Stimulated activated CD4-positive, alpha-beta T cell treated with anti-CD3 and anti-CD28 coated beads, Interleukin-12 subunit alpha, Interleukin-12 subunit beta, amount 100 ng/mL, for 48 hours (primary cell): ENCODE results near the gene EML2.
A peak's percentile ranks its signal among the peaks of the same experiment; 100 is the strongest.

ENCODE experiments used
- DNase-seq, 3 donors: peaks; one replicate each; pipeline ENCODE4 v3.0.0-alpha.2; 2020; ENCODE audit warnings: low read depth in 2 of 3, low spot score in 1 of 3

Gene EML2

GRCh38 chr19:45590300-45591003 is 48.7 kb downstream of the EML2 start:
- no peak for DNase-seq

DNA sequence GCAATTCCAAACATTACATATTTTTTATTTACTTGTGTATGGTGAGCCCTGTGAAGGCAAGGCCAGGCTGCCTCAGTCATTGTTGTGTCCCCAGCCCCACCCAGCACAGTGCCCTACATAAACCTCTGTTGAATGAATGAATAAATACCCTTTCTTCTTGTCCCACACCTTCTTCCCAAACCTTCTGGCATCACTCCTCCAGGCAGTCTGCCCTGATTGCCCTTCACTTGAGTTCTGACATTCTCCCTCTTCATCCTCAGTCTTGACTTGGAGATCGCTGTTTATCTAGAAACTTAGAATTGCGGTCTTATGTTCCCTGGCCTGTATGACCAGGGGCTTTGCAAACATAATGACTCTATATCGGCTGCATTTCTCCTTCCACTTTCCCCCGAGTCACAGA is 49.4 kb downstream of the EML2 start:
- DNase-seq: no peak

DNA sequence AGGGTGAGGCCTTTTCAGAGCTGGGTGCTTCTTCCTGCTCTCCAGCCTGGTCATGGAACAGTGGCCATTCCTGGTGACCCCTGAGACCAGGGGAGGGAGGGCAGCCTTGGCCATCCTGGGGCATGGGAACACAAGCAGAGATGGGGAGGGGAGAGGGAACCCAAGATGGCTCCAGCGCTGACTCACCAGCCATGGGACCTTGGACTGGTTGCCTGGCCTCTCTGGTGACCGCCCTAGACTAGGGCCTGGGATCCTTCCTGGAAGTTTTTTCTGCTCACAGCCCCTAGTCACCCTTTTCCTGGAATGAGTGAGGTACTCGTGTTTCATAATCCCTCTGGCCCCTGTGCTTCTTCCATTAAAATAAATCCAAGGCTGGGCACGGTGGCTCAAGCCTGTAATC is 51.3 kb downstream of the EML2 start:
- no peak for DNase-seq

- DNase-seq: no peak
Observed at GRCh38 chr19:45585158-45585577, 54.0 kb downstream of the EML2 start.

DNA sequence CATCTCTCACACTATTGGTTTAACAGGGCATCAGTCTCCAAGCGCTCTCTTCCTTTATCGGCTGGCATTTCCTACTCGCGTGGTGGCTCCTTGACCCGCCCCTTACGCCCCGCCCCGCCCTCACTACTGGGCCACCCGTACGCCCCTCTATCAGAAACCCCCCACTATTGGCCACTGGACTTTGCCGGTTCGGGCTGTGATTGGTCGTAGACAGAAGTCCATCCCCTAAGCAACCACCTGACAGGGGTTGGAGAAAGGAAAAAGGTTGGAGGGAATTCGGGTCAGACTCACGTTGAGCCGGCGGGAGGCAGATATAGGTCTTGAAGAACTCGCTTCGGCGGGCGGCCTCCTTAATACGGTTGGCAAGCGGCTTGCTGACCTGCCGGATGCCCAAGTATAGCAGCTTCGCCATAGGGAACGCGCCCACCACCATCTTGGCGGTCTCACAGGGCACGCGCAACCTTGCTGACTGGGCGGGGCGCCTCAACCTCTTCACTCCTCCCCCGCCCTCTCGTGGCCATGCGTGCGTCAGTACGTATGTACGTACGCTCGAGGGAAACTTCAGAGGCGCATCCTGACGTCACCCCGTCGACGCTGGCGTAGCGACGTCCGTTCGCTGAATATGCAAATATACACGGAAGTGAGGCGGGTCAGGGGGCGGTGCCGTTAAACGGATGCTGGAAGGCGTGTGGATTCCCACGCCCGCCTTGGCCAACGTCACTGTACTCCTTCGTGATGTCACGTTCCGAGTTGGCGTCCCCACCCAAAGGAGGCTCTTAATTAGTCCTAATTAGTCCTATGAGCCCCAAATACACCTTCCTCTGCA is 54.7 kb downstream of the EML2 start, which contains the start of gene OPA3:
TSS of gene OPA3 (minus strand) at position 471 of the 826 bp plus-strand sequence. CDS start at position 433, 38 bp downstream.
- peak; percentile 98 to 99 (median 99) for DNase-seq

DNA sequence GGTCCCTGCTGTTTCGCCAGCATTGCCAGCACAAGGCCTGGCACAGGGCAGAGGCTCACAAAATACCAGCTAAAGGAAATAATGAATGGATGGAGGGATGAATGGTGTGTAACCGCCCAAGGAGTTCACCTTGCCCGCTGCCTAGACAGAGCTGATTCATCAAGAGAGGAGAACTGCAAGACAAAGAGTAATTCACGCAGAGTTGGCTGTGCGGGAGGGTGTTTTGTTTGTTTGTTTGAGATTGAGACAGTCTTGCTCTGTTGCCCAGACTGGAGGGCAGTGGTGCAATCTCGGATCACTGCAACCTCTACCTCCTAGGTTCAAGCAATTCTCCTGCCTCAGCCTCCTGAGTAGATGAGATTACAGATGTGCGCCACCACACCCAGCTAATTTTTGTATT is 57.6 kb downstream of the EML2 start:
- DNase-seq: no peak

- DNase-seq: no peak
Observed at GRCh38 chr19:45578861-45579260, 60.3 kb downstream of the EML2 start.

DNA sequence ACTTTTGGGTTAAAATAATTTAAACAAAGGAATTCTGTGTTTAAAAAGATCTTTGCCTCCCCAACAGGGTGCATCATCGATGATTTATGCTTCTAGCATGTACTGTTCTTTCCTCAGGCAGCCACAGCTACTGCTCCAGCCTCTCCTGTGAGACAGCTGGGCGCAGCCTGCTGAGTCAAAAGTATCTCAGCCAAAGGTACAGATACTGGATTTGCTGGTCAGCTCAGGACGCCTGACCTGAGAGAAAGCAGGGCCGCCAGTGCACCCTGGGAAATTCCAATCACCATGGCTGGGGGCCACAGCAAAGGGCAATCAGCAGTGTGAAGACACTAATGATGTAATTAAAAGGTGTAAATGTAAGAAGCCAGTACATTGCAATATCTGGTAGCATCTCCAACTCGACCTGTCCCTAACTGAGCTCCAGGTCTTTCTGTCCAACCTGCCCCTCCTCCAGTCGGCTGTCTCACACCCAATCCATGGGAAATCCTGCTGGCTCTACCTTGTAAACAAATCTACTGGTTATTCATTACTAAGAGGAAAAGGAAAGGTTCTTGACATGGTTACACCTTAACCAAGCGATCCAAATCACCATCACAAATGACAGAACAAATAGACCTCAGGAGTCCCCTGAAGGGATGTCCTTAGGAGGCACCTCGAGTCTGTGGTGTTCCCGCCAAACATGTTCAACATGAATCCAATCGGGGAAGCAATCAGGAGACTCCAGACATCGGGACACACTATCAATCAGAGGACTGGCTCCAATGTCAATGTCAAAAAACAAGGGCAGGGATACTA is 61.9 kb downstream of the EML2 start:
- DNase-seq: no peak

DNA sequence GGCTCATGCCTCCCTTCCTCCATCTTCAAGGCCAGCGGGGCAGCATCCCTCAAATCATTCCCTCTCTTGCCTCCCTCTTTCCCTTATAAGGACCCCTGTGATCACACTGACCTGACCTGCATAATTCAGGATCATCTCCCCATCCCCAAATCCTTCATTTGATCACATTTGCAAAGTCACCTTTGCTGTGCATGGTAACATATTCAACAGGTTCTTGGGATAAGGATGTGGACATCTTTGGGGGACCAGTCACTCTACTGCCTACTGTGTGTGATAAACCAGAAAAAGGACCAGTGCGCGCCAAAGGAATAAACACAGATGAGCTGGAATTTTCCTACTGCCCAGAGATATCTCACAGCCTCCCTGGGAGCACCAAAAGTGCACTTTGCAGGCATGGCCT is 62.5 kb downstream of the EML2 start:
- no peak for DNase-seq

GRCh38 chr19:45575216-45575615 is 64.0 kb downstream of the EML2 start:
- no peak for DNase-seq

GRCh38 chr19:45574526-45574925 is 64.7 kb downstream of the EML2 start:
- no peak for DNase-seq

DNA sequence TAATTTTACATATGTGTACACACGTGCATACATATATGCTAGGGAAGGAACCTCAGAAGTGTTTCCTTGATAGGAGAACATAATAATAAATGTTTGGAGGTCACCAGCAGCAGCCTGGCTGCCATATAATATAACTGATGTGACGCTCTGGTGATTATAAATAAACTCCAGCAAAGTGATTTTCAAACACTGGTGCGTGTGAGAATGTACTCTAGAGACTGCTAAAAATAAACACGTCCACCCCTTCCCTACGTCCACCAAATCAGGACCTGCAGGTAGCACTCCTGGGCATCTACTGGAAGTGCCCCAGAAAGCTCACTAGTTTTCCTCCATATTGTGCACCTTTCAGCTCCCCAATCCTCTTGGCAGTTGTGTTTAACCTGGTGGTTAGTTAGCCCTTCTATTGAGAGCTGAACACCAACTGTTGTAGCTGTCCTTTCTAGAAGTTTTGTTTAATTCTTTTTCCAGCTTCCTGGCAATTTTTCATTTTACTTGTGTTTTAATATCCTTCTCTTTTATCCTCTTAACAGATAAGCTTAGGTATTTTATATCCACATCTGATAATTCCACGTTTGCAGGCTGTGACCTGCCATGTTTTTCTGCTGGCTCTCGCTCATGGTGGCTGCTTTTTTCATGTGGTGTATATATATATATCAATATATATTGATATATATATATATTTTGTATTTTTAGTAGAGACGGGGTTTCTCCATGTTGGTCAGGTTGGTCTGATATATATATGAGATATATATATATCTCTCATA is 67.6 kb downstream of the EML2 start:
- DNase-seq: no peak

GRCh38 chr19:45569619-45570421 is 69.4 kb downstream of the EML2 start:
- DNase-seq: peak; percentile 39 to 82 (median 60)

- DNase-seq: no peak
Observed at GRCh38 chr19:45568732-45569131, 70.5 kb downstream of the EML2 start.

DNA sequence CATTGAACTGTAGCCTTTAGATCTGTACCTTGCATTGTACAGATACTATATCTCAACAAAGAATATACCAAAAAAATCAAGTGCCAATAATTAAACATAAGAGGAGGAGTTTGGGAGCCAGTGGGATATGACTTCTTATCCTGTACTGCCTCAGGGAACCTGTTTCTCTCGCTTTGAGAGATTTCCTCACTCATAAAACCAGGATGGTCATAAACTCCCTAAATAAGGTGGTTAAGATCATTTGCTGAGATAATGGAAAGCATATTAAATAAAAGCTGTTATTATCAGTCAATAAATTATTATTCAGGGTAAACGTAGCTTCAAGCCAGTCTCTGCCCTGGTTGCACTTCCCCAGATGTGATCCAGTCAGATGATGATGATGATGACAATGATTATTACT is 71.6 kb downstream of the EML2 start:
- no peak for DNase-seq

- no peak for DNase-seq
Observed at GRCh38 chr19:45564131-45564780, 74.9 kb downstream of the EML2 start.

GRCh38 chr19:45560686-45561085 is 78.5 kb downstream of the EML2 start:
- no peak for DNase-seq

- no peak for DNase-seq
Observed at GRCh38 chr19:45560038-45560437, 79.2 kb downstream of the EML2 start.
